ENCODE measurements around the gene RRP15.

The RRP15 gene

GRCh38 chr1:218371927-218372672 is 87.0 kb downstream of the RRP15 start:
- TF ChIP-seq CTCF (IDR thresholded peaks at IDR 0.05; ENCODE audit: low read depth, low read length, missing control alignments), result no peak
- DNase-seq (ENCODE audit: low read depth), result no peak
- no peak overlapping the region for H3K4me3 ChIP-seq (ENCODE audit: low read depth, low read length)

- no peak for TF ChIP-seq CTCF (IDR thresholded peaks at IDR 0.05; ENCODE audit: low read depth, low read length, missing control alignments)
- no peak for DNase-seq (ENCODE audit: low read depth)
- no peak overlapping the region for H3K4me3 ChIP-seq (ENCODE audit: low read depth, low read length)
These were observed 89.6 kb downstream of the RRP15 start for GRCh38 chr1:218374401-218375353.

- no peak overlapping the region for H3K4me3 ChIP-seq (ENCODE audit: low read depth, low read length)
These were observed 91.6 kb downstream of the RRP15 start for GRCh38 chr1:218376722-218377121.

GRCh38 chr1:218377143-218377660 is 92.1 kb downstream of the RRP15 start:
- no peak for DNase-seq (ENCODE audit: low read depth)
- TF ChIP-seq CTCF (IDR thresholded peaks at IDR 0.05; ENCODE audit: low read depth, low read length, missing control alignments), result no peak
- no peak overlapping the region for H3K4me3 ChIP-seq (ENCODE audit: low read depth, low read length)

More at GRCh38 chr1:218376722-218377121, 91.6 kb downstream of the RRP15 start:
- DNase-seq (ENCODE audit: low read depth), result no peak
- TF ChIP-seq CTCF (IDR thresholded peaks at IDR 0.05; ENCODE audit: low read depth, low read length, missing control alignments), result no peak

GRCh38 chr1:218380125-218380977 is 95.3 kb downstream of the RRP15 start:
- DNase-seq (ENCODE audit: low read depth), result no peak
- TF ChIP-seq CTCF (IDR thresholded peaks at IDR 0.05; ENCODE audit: low read depth, low read length, missing control alignments), result no peak
- no peak overlapping the region for H3K4me3 ChIP-seq (ENCODE audit: low read depth, low read length)

- TF ChIP-seq CTCF (IDR thresholded peaks at IDR 0.05; ENCODE audit: low read depth, low read length, missing control alignments), result no peak
- DNase-seq (ENCODE audit: low read depth), result no peak
- no peak overlapping the region for H3K4me3 ChIP-seq (ENCODE audit: low read depth, low read length)
These were observed 97.2 kb downstream of the RRP15 start for GRCh38 chr1:218382261-218382660.

Measured in GM12864 (cell line).